ENCODE measurements around the gene DDTL. TPM values are rescaled to one million over a fixed set of nuclear protein-coding genes. Genes with fewer than 3 reads are reported as not detected.
"Not testable (repeated sequence)": the region's sequence is repeated elsewhere in the genome, so short reads cannot be mapped to it uniquely, and the experiment has no call there.

Gene DDTL
- total RNA-seq, 3 donors from 2014 or later (not counting 1 experiment from before 2014, with no cell fraction given): 5.0 TPM; not detected in 2

GRCh38 chr22:23926561-23926960 lies 40.1 kb upstream of the DDTL start:
- ATAC-seq: no peak

GRCh38 chr22:23938328-23939016 lies 28.2 kb upstream of the DDTL start:
- no peaks in the 10 kb centered on the region for H3K4me1 Mint-ChIP-seq
- 84% methylated on average over 5 of the region's 5 CpGs for WGBS (ENCODE audit: insufficient coverage)
- Histone ChIP-seq H3K9me3 (ENCODE audit: control insufficient read depth, insufficient read depth, low read length) (no peaks in the 10 kb centered on the region), H3K36me3 (ENCODE audit: control insufficient read depth, insufficient read depth, low read length) (no peaks in the 10 kb centered on the region), H3K27ac (ENCODE audit: low read length) (no peak overlapping the region), H3K4me3 (ENCODE audit: low read length) (no peak overlapping the region), H3K4me1 (ENCODE audit: control insufficient read depth, insufficient read depth, low read length) (no peaks in the 10 kb centered on the region), H3K27me3 (ENCODE audit: control insufficient read depth, insufficient read depth, low read length) (no peaks in the 10 kb centered on the region)
- H3K4me3 Mint-ChIP-seq: no peak overlapping the region
- DNase-seq (peak in 1 of 2 donors; percentile 0), ATAC-seq (peak in 1 of 3 donors; percentile 38)
- no peak overlapping the region for H3K27ac Mint-ChIP-seq
- no peak for TF ChIP-seq CTCF (IDR thresholded peaks at IDR 0.05)
- intact Hi-C loops (cut with micrococcal nuclease): no loop called here
- no peaks in the 10 kb centered on the region for H3K9me3 Mint-ChIP-seq
- no peaks in the 10 kb centered on the region for H3K27me3 Mint-ChIP-seq (ENCODE audit: low read depth in 2 of 2)
- H3K36me3 Mint-ChIP-seq: no peaks in the 10 kb centered on the region

More at GRCh38 chr22:23926561-23926960, 40.1 kb upstream of the DDTL start:
- peak in 1 of 2 donors; percentile 1 for DNase-seq
- Histone ChIP-seq H3K27me3 (ENCODE audit: control insufficient read depth, insufficient read depth, low read length) (no peaks in the 10 kb centered on the region), H3K4me1 (ENCODE audit: control insufficient read depth, insufficient read depth, low read length) (no peaks in the 10 kb centered on the region), H3K9me3 (ENCODE audit: control insufficient read depth, insufficient read depth, low read length) (peaks cover 6% of the 10 kb centered on the region), H3K4me3 (ENCODE audit: low read length) (no peak overlapping the region), H3K27ac (ENCODE audit: low read length) (no peak overlapping the region), H3K36me3 (ENCODE audit: control insufficient read depth, insufficient read depth, low read length) (peaks cover 44% of the 10 kb centered on the region)
- H3K4me1 Mint-ChIP-seq: peaks cover 24 to 34% of the 10 kb centered on the region in 2 donors
- 89% methylated on average over 14 of the region's 14 CpGs for WGBS (ENCODE audit: insufficient coverage)
- no peak overlapping the region for H3K4me3 Mint-ChIP-seq
- peaks cover 16% of the 10 kb centered on the region for H3K36me3 Mint-ChIP-seq
- H3K9me3 Mint-ChIP-seq: peaks cover 4 to 5% of the 10 kb centered on the region in 2 donors
- no peaks in the 10 kb centered on the region for H3K27me3 Mint-ChIP-seq (ENCODE audit: low read depth in 2 of 2)
- H3K27ac Mint-ChIP-seq: no peak overlapping the region
- intact Hi-C loops (cut with micrococcal nuclease): no loop called here
- no peak for TF ChIP-seq CTCF (IDR thresholded peaks at IDR 0.05)

- no peaks in the 10 kb centered on the region for H3K27me3 Mint-ChIP-seq (ENCODE audit: low read depth in 2 of 2)
- TF ChIP-seq CTCF (IDR thresholded peaks at IDR 0.05): no peak
- Histone ChIP-seq H3K27me3 (ENCODE audit: control insufficient read depth, insufficient read depth, low read length) (no peaks in the 10 kb centered on the region), H3K27ac (ENCODE audit: low read length) (no peak overlapping the region), H3K36me3 (ENCODE audit: control insufficient read depth, insufficient read depth, low read length) (no peaks in the 10 kb centered on the region), H3K4me1 (ENCODE audit: control insufficient read depth, insufficient read depth, low read length) (no peaks in the 10 kb centered on the region), H3K9me3 (ENCODE audit: control insufficient read depth, insufficient read depth, low read length) (no peaks in the 10 kb centered on the region), H3K4me3 (ENCODE audit: low read length) (no peak overlapping the region)
- H3K4me3 Mint-ChIP-seq: no peak overlapping the region
- DNase-seq (no peak), ATAC-seq (peak in 1 of 3 donors; percentile 18)
- WGBS (ENCODE audit: insufficient coverage): 76% methylated on average over 3 of the region's 3 CpGs
- no peak overlapping the region for H3K27ac Mint-ChIP-seq
- no peaks in the 10 kb centered on the region for H3K36me3 Mint-ChIP-seq
- H3K4me1 Mint-ChIP-seq: no peaks in the 10 kb centered on the region
- intact Hi-C loops (cut with micrococcal nuclease): no loop called here
- H3K9me3 Mint-ChIP-seq: no peaks in the 10 kb centered on the region
Observed at GRCh38 chr22:23939017-23939357, 27.7 kb upstream of the DDTL start.

GRCh38 chr22:23940166-23940565 lies 26.5 kb upstream of the DDTL start:
- H3K36me3 Mint-ChIP-seq; H3K4me3 Mint-ChIP-seq; DNase-seq; H3K4me1 ChIP-seq (ENCODE audit: control insufficient read depth, insufficient read depth, low read length); H3K36me3 ChIP-seq (ENCODE audit: control insufficient read depth, insufficient read depth, low read length); H3K27me3 ChIP-seq (ENCODE audit: control insufficient read depth, insufficient read depth, low read length); ATAC-seq; H3K27me3 Mint-ChIP-seq (ENCODE audit: low read depth in 2 of 2); H3K27ac Mint-ChIP-seq; H3K27ac ChIP-seq (ENCODE audit: low read length); H3K4me3 ChIP-seq (ENCODE audit: low read length); H3K4me1 Mint-ChIP-seq; H3K9me3 Mint-ChIP-seq; intact Hi-C loops (cut with micrococcal nuclease); H3K9me3 ChIP-seq (ENCODE audit: control insufficient read depth, insufficient read depth, low read length): not testable (repeated sequence)
- WGBS (ENCODE audit: insufficient coverage): no CpG with 5 or more reads among the region's 14 CpGs

GRCh38 chr22:23947391-23947790 lies 19.3 kb upstream of the DDTL start:
- H3K27ac ChIP-seq (ENCODE audit: low read length); H3K4me1 ChIP-seq (ENCODE audit: control insufficient read depth, insufficient read depth, low read length); H3K9me3 Mint-ChIP-seq; H3K36me3 Mint-ChIP-seq; H3K27ac Mint-ChIP-seq; DNase-seq; H3K4me3 Mint-ChIP-seq; H3K4me1 Mint-ChIP-seq; H3K4me3 ChIP-seq (ENCODE audit: low read length); H3K27me3 Mint-ChIP-seq (ENCODE audit: low read depth in 2 of 2); H3K27me3 ChIP-seq (ENCODE audit: control insufficient read depth, insufficient read depth, low read length); H3K36me3 ChIP-seq (ENCODE audit: control insufficient read depth, insufficient read depth, low read length); ATAC-seq; H3K9me3 ChIP-seq (ENCODE audit: control insufficient read depth, insufficient read depth, low read length); intact Hi-C loops (cut with micrococcal nuclease): not testable (repeated sequence)
- WGBS (ENCODE audit: insufficient coverage): 58% methylated on average over 3 of the region's 3 CpGs

- H3K27ac Mint-ChIP-seq; DNase-seq; H3K27me3 ChIP-seq (ENCODE audit: control insufficient read depth, insufficient read depth, low read length); H3K4me3 Mint-ChIP-seq; H3K4me1 ChIP-seq (ENCODE audit: control insufficient read depth, insufficient read depth, low read length); H3K9me3 ChIP-seq (ENCODE audit: control insufficient read depth, insufficient read depth, low read length); H3K36me3 Mint-ChIP-seq; H3K27ac ChIP-seq (ENCODE audit: low read length); ATAC-seq; H3K27me3 Mint-ChIP-seq (ENCODE audit: low read depth in 2 of 2); H3K9me3 Mint-ChIP-seq; H3K4me3 ChIP-seq (ENCODE audit: low read length); H3K4me1 Mint-ChIP-seq; H3K36me3 ChIP-seq (ENCODE audit: control insufficient read depth, insufficient read depth, low read length): not testable (repeated sequence)
- WGBS (ENCODE audit: insufficient coverage): 92% methylated on average over 15 of the region's 18 CpGs
- intact Hi-C loops (cut with micrococcal nuclease): loop anchor here (10.0 kb wide), 1 partner anchor 575 kb away; no protein-coding TSS in a partner anchor
Observed at GRCh38 chr22:23949764-23950163, 16.9 kb upstream of the DDTL start.
